GM19452 (cell line): ENCODE data around the gene UPF3A.

ENCODE experiments used
- ATAC-seq: cut with Tn5 transposase; IDR thresholded peaks from one replicate; pipeline ENCODE4 v1.9.1; 2021; ENCODE audit not compliant: unreplicated experiment

The UPF3A gene

GRCh38 chr13:114299604-114300305, 18.4 kb downstream of the UPF3A start:
- no peak for ATAC-seq

- ATAC-seq = no peak
These were observed 22.4 kb downstream of the UPF3A start for GRCh38 chr13:114303700-114304327.

GRCh38 chr13:114304346-114305034, 23.1 kb downstream of the UPF3A start:
- ATAC-seq = no peak

- ATAC-seq = no peak
These were observed 27.7 kb downstream of the UPF3A start for GRCh38 chr13:114309086-114309485.

DNA sequence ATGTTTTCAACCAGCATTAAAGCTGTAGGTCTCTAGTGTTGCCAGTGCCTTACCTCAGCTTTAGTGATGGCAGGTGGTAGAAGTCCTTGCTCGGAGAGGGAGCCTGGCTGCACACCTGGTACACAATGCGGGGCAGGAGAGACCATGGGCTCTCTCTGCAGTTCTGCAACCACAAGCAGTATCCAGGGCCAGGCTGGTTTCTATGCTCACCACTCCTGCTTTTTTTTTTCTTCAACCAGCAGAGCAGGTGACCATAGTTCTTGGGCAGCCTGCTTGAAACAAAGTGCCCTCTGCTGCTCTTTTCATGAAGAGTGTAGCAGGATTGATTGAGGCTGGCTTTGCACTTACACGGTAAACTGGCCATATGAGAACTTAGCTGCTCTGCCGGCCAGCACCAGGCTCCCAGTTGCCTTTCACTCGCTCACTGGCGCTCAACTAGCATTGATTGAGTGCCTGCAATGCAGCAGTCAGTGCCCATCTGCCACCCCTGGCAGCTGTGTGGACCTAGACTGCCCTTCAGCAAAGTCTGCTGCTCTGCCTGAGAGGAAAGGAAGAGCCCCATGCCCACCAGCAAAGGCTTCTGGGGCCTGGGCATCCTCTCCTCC, 28.5 kb downstream of the UPF3A start:
- ATAC-seq = no peak

DNA sequence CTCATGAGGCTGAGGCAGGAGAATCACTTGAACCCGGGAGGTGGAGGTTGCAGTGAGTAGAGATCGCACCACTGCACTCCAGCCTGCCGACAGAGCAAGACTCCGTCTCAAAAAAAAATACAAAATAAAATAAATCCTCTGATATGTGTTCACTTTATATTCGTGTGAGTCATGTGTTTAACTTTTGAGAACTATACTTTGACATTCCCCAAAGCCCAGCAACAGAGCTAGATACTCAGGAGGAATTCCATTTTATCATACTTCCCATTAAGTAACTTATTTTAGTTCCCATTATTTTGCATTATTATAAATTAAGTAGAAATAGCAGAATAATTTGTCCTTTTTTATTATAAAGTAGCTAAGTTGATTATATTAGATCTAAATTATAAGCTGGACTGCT, 29.6 kb downstream of the UPF3A start:
- no peak for ATAC-seq

DNA sequence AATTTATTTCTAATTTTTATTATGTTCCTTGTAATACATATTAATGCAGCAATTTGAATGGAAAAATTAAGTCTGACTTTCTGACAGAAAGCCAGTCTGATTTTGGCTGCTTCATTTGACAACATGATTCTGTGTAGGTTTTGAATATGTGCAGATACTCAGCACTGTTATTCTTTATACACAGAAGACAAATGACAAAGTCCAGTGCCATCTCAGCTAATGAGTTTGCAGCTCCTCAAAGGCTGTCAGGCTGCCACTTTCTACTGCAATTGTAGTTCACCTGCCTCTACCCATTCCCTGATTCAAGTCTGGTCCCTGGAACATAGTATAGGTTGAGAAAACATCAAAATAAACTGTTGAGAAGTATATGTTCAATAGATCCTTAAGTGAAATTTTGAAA, 30.0 kb downstream of the UPF3A start:
- no peak for ATAC-seq

DNA sequence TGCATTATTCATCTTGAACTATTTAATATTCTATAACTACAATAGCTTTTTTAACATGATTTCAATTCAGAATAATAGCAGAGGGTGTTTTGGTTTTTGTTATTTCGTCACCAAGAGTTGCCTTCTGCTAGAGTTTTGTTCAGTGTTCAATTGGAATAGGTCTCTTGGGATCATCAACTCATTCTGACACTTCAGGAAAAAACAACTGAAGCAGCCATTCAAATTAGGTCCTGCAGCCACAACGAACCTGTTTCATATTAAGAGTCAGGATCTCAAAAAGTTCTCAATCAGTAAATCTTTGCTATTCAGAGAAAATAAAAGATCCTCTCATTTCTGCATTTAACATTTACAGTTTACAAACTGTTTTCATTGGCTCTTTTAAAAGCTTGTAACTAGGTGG, 30.5 kb downstream of the UPF3A start:
- ATAC-seq = no peak

GRCh38 chr13:114313061-114313860, 31.9 kb downstream of the UPF3A start:
- peak; percentile 30 for ATAC-seq

GRCh38 chr13:114314074-114314912, 32.9 kb downstream of the UPF3A start, which contains the start of gene CHAMP1:
Gene CHAMP1 (plus strand): TSS chr13:114314503. CDS start chr13:114323843, 9,340 bp downstream.
- ATAC-seq = peak; percentile 82

DNA sequence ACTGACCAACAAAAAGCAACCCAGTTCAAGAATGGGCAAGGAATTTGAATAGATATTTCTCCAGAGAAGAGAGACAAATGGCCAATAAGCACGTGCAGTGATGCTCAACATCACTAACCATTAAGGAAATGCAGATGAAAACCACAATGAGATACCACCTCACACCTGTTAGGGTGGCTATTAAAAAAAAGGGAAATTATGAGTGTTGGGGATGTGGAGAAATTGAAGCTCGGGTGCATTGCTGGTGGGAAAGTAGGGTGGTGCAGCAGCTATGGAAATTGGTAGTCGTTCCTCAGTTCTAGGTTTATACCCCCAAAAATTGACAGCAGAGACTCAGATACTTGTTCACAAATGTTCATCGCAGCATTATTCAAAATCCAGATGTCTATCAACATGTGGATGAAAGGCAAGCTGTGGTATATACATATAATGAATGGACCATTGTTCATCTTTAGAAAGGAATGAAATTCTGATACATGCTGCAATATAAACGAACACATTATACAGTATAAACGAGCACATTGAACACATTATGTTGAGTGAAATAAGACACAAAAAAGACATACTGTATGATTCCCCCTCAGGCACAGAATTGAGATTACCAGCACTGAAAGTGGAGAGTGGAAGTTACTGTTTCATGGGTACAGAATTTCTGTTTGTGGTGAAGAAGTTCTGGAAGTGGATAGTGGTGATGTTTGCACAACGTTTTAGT, 33.8 kb downstream of the UPF3A start:
- ATAC-seq = no peak

- no peak for ATAC-seq
These were observed 37.2 kb downstream of the UPF3A start for GRCh38 chr13:114318624-114319023.

DNA sequence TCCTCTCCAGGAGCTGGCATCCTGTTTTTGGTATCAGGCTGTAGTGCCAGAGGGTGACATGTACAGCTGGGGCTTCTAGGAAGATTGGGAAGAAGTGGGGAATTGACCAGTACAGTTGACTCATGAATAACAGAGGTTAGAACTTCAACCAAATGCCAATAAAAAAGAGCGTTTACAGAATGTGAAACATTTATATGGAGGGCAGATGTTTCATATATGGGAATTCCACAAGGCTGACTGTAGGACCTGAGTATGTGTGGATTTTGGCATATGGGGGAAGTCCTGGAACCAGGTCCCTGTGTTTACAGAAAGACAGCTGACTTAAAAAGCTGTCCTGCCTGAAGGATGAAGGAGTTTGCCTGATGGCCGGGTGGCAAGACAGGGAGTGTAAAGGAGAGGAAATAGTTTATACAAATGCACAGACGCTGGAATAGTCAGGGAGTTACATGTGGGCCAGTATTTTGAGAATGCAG, 38.1 kb downstream of the UPF3A start:
- ATAC-seq = no peak

- no peak for ATAC-seq
These were observed 38.7 kb downstream of the UPF3A start for GRCh38 chr13:114320065-114320464.

DNA sequence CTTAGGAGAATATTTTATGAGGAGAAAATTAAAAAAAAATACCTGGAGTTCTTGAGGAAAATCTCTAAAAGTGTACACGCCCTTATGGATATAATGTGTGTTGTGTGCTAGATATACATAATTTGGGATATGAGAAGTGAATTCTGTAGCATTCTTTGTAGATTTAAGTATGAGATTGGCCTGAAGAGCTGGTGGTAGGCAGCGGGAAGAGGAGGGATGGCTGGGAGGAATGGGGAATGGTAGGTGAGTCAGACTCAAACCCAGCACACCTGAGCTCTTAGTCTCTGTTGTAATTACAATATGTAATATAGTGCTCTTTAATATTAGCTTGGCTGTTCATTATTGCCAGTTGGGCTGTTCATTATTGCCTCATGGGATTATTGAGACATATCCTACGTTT, 39.9 kb downstream of the UPF3A start:
- ATAC-seq = no peak

DNA sequence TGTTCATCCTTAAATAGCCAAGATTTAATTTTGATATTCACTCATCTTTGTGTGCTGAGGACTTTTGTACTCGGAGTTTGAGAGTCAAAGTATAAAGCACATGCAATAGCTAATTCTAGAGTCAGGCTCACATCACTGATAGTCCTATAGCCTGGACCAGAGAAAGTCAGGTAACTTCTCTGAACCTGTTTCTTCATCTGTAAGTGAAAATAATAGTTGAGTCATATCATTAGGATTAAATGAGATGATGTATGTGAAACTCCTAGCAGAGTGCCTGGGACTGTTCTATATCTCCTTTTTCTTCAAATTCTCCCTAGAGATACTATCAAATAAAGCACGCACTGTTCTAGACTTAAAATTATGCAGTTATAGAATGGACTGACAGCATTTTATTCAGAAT, 41.9 kb downstream of the UPF3A start:
- no peak for ATAC-seq

GRCh38 chr13:114324334-114324733, 42.9 kb downstream of the UPF3A start:
- no peak for ATAC-seq

- no peak for ATAC-seq
These were observed 44.3 kb downstream of the UPF3A start for GRCh38 chr13:114325729-114326128.

DNA sequence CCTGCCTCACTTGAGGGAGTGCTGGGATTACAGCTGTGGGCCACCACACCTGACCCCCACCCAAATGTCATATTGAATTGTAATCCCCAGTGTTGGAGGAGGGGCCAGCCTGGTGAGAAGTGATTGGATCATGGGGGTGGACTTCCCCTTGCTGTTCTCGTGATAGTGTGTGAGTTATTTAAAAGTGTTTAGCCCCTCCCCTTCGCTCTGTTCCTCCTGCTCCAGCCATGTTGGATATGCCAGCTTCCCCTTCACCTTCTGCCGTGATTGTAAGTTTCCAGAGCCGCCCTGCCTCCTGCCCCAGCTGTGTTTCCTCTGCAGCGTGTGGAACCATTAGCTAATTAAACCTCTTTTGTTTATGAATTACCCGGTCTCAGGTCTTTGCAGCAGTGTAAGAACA, 46.6 kb downstream of the UPF3A start:
- ATAC-seq = no peak
